Uterus (tissue), 4 donors: ENCODE measurements around the gene GCNT2. TPM values are rescaled to one million over a fixed set of nuclear protein-coding genes. Genes with fewer than 3 reads are reported as not detected.
"Not testable (repeated sequence)": the region's sequence is repeated elsewhere in the genome, so short reads cannot be mapped to it uniquely, and the experiment has no call there.

Experiments used
- DNase-seq, 2 donors: peaks; one replicate each; pipeline ENCODE4 v3.0.0-alpha.2; 2019 to 2020
- H3K27ac ChIP-seq, 2 donors: fragments of 200-600 bp; sonication (generic); 1 replicate in 1 of 2; 2 replicates in 1 of 2; pipeline ENCODE4 v1.5.1; 2016 to 2018
- H3K27me3 ChIP-seq, 2 donors: fragments of 200-600 bp; sonication (generic); one replicate each; pipeline ENCODE4 v1.5.1; 2018 to 2019; ENCODE audit warnings: control low read depth in 1 of 2
- H3K36me3 ChIP-seq, 2 donors: fragments of 200-600 bp; sonication (generic); one replicate each; pipeline ENCODE4 v1.5.1; 2019; ENCODE audit warnings: control low read depth in 1 of 2
- H3K4me1 ChIP-seq, 2 donors: fragments of 200-600 bp; sonication (generic); one replicate each; pipeline ENCODE4 v1.5.1; 2018 to 2019; ENCODE audit warnings: control low read depth in 1 of 2
- H3K4me3 ChIP-seq, 2 donors: fragments of 200-600 bp; sonication (generic); 1 replicate in 1 of 2; 2 replicates in 1 of 2; pipeline ENCODE4 v1.5.1; 2018 to 2019; ENCODE audit warnings: mild to moderate bottlenecking in 1 of 2
- H3K9me3 ChIP-seq, 2 donors: fragments of 200-600 bp; sonication (generic); one replicate each; pipeline ENCODE4 v1.5.1; 2019; ENCODE audit warnings: control low read depth in 1 of 2
- CTCF ChIP-seq, 4 experiments: fragments of 200-600 bp in 2 of 4; fragments of 450-650 bp in 2 of 4; sonication (generic) in 2 of 4; IDR thresholded peaks; one replicate each; pipeline ENCODE4 v1.5.1; 2016 to 2019; ENCODE audit warnings: antibody characterized with exemption in 4 of 4, mild to moderate bottlenecking in 2 of 4, moderate library complexity in 1 of 4
- POLR2A ChIP-seq, 2 donors: fragments of 450-650 bp; IDR thresholded peaks; one replicate each; pipeline ENCODE4 v1.6.1; 2016; ENCODE audit warnings: antibody characterized with exemption in 2 of 2, mild to moderate bottlenecking in 1 of 2, moderate library complexity in 1 of 2
- intact Hi-C: fragments of 100-400 bp; cut with DNase I; formaldehyde crosslinking; loops from one replicate; pipeline ENCODE4 v1.15.1; 2023; ENCODE audit warnings: low total_unique reads
- total RNA-seq, 4 donors: library from RNA; depleted of rRNA in 3 of 4; stranded (reverse); fragments of >200 nt in 3 of 4; gene quantifications; one replicate each; pipeline versions ENCODE4 v1.1.0 to v1.2.4, GENCODE V29; 2014 to 2023
- donor health status: DM: yes; HTN: yes; CAD: no.

GCNT2 gene
- total RNA-seq, 4 donors from 2014 or later, result 7.8 to 16.2 (median 10.9) TPM

- Histone ChIP-seq H3K9me3 (no peaks in the 10 kb centered on the region), H3K27me3 (no peaks in the 10 kb centered on the region), H3K4me3 (no peak overlapping the region), H3K4me1 (no peaks in the 10 kb centered on the region), H3K27ac (no peak overlapping the region), H3K36me3 (no peaks in the 10 kb centered on the region)
- no peak for TF ChIP-seq CTCF (IDR thresholded peaks at IDR 0.05)
- no peak for TF ChIP-seq POLR2A (IDR thresholded peaks at IDR 0.05)
- intact Hi-C loops, result no loop called here
- DNase-seq, result no peak
These were observed 33.4 kb upstream of the GCNT2 start for GRCh38 chr6:10487668-10488327.

- Histone ChIP-seq H3K9me3 (no peaks in the 10 kb centered on the region), H3K27ac (no peak overlapping the region), H3K4me1 (no peaks in the 10 kb centered on the region), H3K27me3 (no peaks in the 10 kb centered on the region), H3K4me3 (no peak overlapping the region), H3K36me3 (no peaks in the 10 kb centered on the region)
- TF ChIP-seq CTCF (IDR thresholded peaks at IDR 0.05) (no peak), POLR2A (IDR thresholded peaks at IDR 0.05) (no peak)
- no peak for DNase-seq
- intact Hi-C loops, result no loop called here
These were observed 29.7 kb upstream of the GCNT2 start for GRCh38 chr6:10491463-10491862.

GRCh38 chr6:10491905-10492304, 29.2 kb upstream of the GCNT2 start:
- H3K27ac ChIP-seq, intact Hi-C loops, H3K4me1 ChIP-seq, H3K27me3 ChIP-seq, H3K9me3 ChIP-seq, H3K4me3 ChIP-seq, DNase-seq, H3K36me3 ChIP-seq: not testable (repeated sequence)

GRCh38 chr6:10495029-10495428, 26.1 kb upstream of the GCNT2 start:
- Histone ChIP-seq H3K36me3 (no peaks in the 10 kb centered on the region), H3K27me3 (no peaks in the 10 kb centered on the region), H3K27ac (no peak overlapping the region), H3K4me3 (no peak overlapping the region), H3K4me1 (no peaks in the 10 kb centered on the region), H3K9me3 (no peaks in the 10 kb centered on the region)
- intact Hi-C loops, result no loop called here
- DNase-seq, result no peak
- no peak for TF ChIP-seq POLR2A (IDR thresholded peaks at IDR 0.05)
- no peak for TF ChIP-seq CTCF (IDR thresholded peaks at IDR 0.05)

DNA sequence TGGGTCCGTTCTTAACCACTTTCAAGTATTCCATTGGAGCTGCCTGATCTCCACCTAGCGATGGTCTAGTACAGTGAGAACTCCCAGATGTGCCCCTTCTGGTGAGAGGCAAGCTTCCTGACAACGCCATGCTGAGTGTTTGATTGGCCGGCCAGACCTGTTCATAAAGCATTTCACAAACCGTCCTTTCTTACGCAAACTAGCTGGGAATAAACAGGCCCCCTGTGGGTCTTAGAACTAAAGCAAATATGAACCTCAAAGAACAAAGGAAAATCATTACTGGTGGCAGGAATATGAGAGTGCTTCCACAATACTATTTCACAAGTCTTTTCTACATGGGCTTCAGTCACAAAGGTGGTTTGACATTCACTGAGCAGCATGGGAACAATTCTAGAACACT, 15.6 kb upstream of the GCNT2 start:
- Histone ChIP-seq H3K4me3 (no peak overlapping the region), H3K27me3 (no peaks in the 10 kb centered on the region), H3K4me1 (no peaks in the 10 kb centered on the region), H3K27ac (no peak overlapping the region), H3K9me3 (no peaks in the 10 kb centered on the region), H3K36me3 (no peaks in the 10 kb centered on the region)
- intact Hi-C loops, result no loop called here
- TF ChIP-seq POLR2A (IDR thresholded peaks at IDR 0.05) (no peak), CTCF (IDR thresholded peaks at IDR 0.05) (no peak)
- no peak for DNase-seq

- Histone ChIP-seq H3K9me3 (no peaks in the 10 kb centered on the region), H3K36me3 (no peaks in the 10 kb centered on the region), H3K27ac (no peak overlapping the region), H3K4me1 (no peaks in the 10 kb centered on the region), H3K4me3 (no peak overlapping the region), H3K27me3 (no peaks in the 10 kb centered on the region)
- TF ChIP-seq POLR2A (IDR thresholded peaks at IDR 0.05) (no peak), CTCF (IDR thresholded peaks at IDR 0.05) (no peak)
- DNase-seq, result no peak
- intact Hi-C loops, result no loop called here
These were observed 13.9 kb upstream of the GCNT2 start for GRCh38 chr6:10507298-10507697.
